GM12801 (cell line): Measurements from ENCODE around the gene SIRPG.

Experiments
- CTCF ChIP-seq: IDR thresholded peaks from one replicate; pipeline ENCODE4 v1.5.1; 2011; ENCODE audit warnings: control low read depth; ENCODE audit not compliant: insufficient read length; ENCODE audit errors: extremely low read depth

SIRPG gene

GRCh38 chr20:1657556-1658334, at the start of gene SIRPG:
Gene SIRPG, minus strand, starts transcription at chr20:1657779. Its CDS starts 65 bp downstream, at chr20:1657714.
- TF ChIP-seq CTCF: no peak

DNA sequence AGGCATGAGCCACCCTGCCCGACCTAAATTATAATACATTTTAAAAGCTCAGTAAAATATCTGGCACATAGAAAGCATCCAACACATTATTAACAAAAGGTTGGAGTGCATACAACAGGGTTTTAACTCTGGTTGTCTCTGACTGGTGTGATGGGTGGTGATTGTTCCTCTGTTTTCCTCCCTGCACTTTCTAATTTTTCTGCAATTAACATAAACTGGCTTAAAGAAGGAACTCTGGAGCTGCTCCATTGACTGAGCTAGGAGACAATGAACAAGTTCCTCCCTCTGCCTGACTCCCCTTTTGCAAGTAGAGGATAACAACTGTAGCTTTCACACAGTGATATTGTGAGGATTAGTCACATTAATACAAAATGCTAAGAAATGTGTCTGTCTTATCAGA, 48.5 kb upstream of the SIRPG start:
- TF ChIP-seq CTCF: no peak

GRCh38 chr20:1702855-1703254, 45.3 kb upstream of the SIRPG start:
- TF ChIP-seq CTCF: no peak

- TF ChIP-seq CTCF: no peak
These were observed 44.7 kb upstream of the SIRPG start for GRCh38 chr20:1702328-1702727.

DNA sequence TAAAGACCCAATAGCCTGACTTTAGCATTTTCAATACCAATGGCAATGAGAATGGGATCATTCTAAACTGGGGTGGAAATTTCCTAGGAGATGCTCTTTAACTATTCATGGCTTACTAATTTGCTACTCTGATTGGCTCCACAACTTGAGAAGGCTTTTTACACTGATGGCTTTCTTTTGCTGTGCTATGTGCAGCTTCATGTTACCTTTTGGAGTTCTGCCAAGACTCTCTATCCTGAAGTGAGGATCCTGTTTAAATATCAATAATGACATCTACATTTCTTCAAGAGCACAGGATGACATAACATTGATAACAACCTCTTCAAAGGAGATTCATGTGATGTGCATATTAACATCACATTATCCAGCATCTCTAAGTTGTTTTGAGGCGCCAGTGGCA, 43.4 kb upstream of the SIRPG start:
- TF ChIP-seq CTCF: no peak

- no peak for TF ChIP-seq CTCF
These were observed 40.0 kb upstream of the SIRPG start for GRCh38 chr20:1697592-1697991.

GRCh38 chr20:1696521-1697209, 39.1 kb upstream of the SIRPG start:
- no peak for TF ChIP-seq CTCF
